ENCODE measurements around the gene PSMD9.
"Not testable (repeated sequence)": the region's sequence is repeated elsewhere in the genome, so short reads cannot be mapped to it uniquely, and the experiment has no call there.

Gene PSMD9

GRCh38 chr12:121866331-121866730, 22.3 kb upstream of the PSMD9 start:
- Histone ChIP-seq H3K27ac (ENCODE audit: low read depth, low read length) (no peak overlapping the region), H2AFZ (ENCODE audit: low read depth, low read length, severe bottlenecking) (no peak overlapping the region)

GRCh38 chr12:121869229-121869628, 19.4 kb upstream of the PSMD9 start:
- not testable (repeated sequence) for H3K9ac ChIP-seq (ENCODE audit: low read length); H3K4me2 ChIP-seq (ENCODE audit: low read depth, low read length, poor library complexity, severe bottlenecking); H2AFZ ChIP-seq (ENCODE audit: low read depth, low read length, severe bottlenecking); H3K79me2 ChIP-seq (ENCODE audit: insufficient read depth, low read length); H3K4me3 ChIP-seq (ENCODE audit: insufficient read depth, low read length, poor library complexity, severe bottlenecking); H3K27me3 ChIP-seq (ENCODE audit: low read length); H3K27ac ChIP-seq (ENCODE audit: low read depth, low read length); H3K36me3 ChIP-seq (ENCODE audit: low read length); H4K20me1 ChIP-seq (ENCODE audit: low read depth, low read length); H3K9me3 ChIP-seq (ENCODE audit: insufficient read depth, low read length); H3F3A ChIP-seq (ENCODE audit: insufficient read depth); H3K9me2 ChIP-seq (replicated peaks; ENCODE audit: insufficient read depth, low read length)

More at GRCh38 chr12:121866331-121866730, 22.3 kb upstream of the PSMD9 start:
- no peak overlapping the region for H3K9ac ChIP-seq (ENCODE audit: low read length)
- TF ChIP-seq CTCF (IDR thresholded peaks at IDR 0.05; ENCODE audit: insufficient read depth, low read length, poor library complexity, severe bottlenecking) (no peak), EZH2phosphoT487 (conservative IDR thresholded peaks at IDR 0.05; ENCODE audit: low read length) (no peak)
- no peaks in the 10 kb centered on the region for H3K9me2 ChIP-seq (replicated peaks; ENCODE audit: insufficient read depth, low read length)
- no peaks in the 10 kb centered on the region for H4K20me1 ChIP-seq (ENCODE audit: low read depth, low read length)
- H3F3A ChIP-seq (ENCODE audit: insufficient read depth): no peaks in the 10 kb centered on the region
- no peaks in the 10 kb centered on the region for H3K27me3 ChIP-seq (ENCODE audit: low read length)
- no peaks in the 10 kb centered on the region for H3K36me3 ChIP-seq (ENCODE audit: low read length)
- H3K4me3 ChIP-seq (ENCODE audit: insufficient read depth, low read length, poor library complexity, severe bottlenecking): no peak overlapping the region
- no peaks in the 10 kb centered on the region for H3K9me3 ChIP-seq (ENCODE audit: insufficient read depth, low read length)
- H3K79me2 ChIP-seq (ENCODE audit: insufficient read depth, low read length): no peaks in the 10 kb centered on the region
- H3K4me2 ChIP-seq (ENCODE audit: low read depth, low read length, poor library complexity, severe bottlenecking): no peak overlapping the region

- Histone ChIP-seq H3K9me2 (replicated peaks; ENCODE audit: insufficient read depth, low read length) (no peaks in the 10 kb centered on the region), H2AFZ (ENCODE audit: low read depth, low read length, severe bottlenecking) (no peak overlapping the region), H3K4me2 (ENCODE audit: low read depth, low read length, poor library complexity, severe bottlenecking) (no peak overlapping the region), H3K79me2 (ENCODE audit: insufficient read depth, low read length) (no peaks in the 10 kb centered on the region), H3K36me3 (ENCODE audit: low read length) (no peaks in the 10 kb centered on the region), H4K20me1 (ENCODE audit: low read depth, low read length) (no peaks in the 10 kb centered on the region), H3K27ac (ENCODE audit: low read depth, low read length) (no peak overlapping the region), H3F3A (ENCODE audit: insufficient read depth) (no peaks in the 10 kb centered on the region), H3K4me3 (ENCODE audit: insufficient read depth, low read length, poor library complexity, severe bottlenecking) (no peak overlapping the region), H3K27me3 (ENCODE audit: low read length) (no peaks in the 10 kb centered on the region), H3K9ac (ENCODE audit: low read length) (no peak overlapping the region), H3K9me3 (ENCODE audit: insufficient read depth, low read length) (no peaks in the 10 kb centered on the region)
- TF ChIP-seq EZH2phosphoT487 (conservative IDR thresholded peaks at IDR 0.05; ENCODE audit: low read length): no peak
- TF ChIP-seq CTCF (IDR thresholded peaks at IDR 0.05; ENCODE audit: insufficient read depth, low read length, poor library complexity, severe bottlenecking): no peak
Measured at GRCh38 chr12:121871467-121871866, 17.1 kb upstream of the PSMD9 start.

- Histone ChIP-seq H3K36me3 (ENCODE audit: low read length) (no peaks in the 10 kb centered on the region), H3K9me2 (replicated peaks; ENCODE audit: insufficient read depth, low read length) (no peaks in the 10 kb centered on the region), H3F3A (ENCODE audit: insufficient read depth) (no peaks in the 10 kb centered on the region), H2AFZ (ENCODE audit: low read depth, low read length, severe bottlenecking) (no peak overlapping the region), H4K20me1 (ENCODE audit: low read depth, low read length) (no peaks in the 10 kb centered on the region), H3K4me2 (ENCODE audit: low read depth, low read length, poor library complexity, severe bottlenecking) (no peak overlapping the region), H3K4me3 (ENCODE audit: insufficient read depth, low read length, poor library complexity, severe bottlenecking) (no peak overlapping the region), H3K9me3 (ENCODE audit: insufficient read depth, low read length) (no peaks in the 10 kb centered on the region), H3K9ac (ENCODE audit: low read length) (no peak overlapping the region), H3K79me2 (ENCODE audit: insufficient read depth, low read length) (no peaks in the 10 kb centered on the region), H3K27me3 (ENCODE audit: low read length) (no peaks in the 10 kb centered on the region), H3K27ac (ENCODE audit: low read depth, low read length) (no peak overlapping the region)
- TF ChIP-seq CTCF (IDR thresholded peaks at IDR 0.05; ENCODE audit: insufficient read depth, low read length, poor library complexity, severe bottlenecking) (no peak), EZH2phosphoT487 (conservative IDR thresholded peaks at IDR 0.05; ENCODE audit: low read length) (no peak)
Measured at GRCh38 chr12:121872546-121873215, 15.9 kb upstream of the PSMD9 start.

Data from SU-DHL-6 (cell line).